A673 (cell line): ENCODE results near the gene XIAP. TPM values are rescaled to one million over a fixed set of nuclear protein-coding genes. Genes with fewer than 3 reads are reported as not detected.
A peak's percentile ranks its signal among the peaks of the same experiment; 100 is the strongest.

ENCODE experiments used
- BruUV-seq: library from RNA; stranded (reverse); fragments of 400-500 nt; replicated peaks from 2 replicates; lab custom pipeline; 2021; lab: Mats Ljungman, UMichigan
- CTCF ChIA-PET: fragments of 300-600 bp; sonication (Branson Sonifier 250); formaldehyde crosslinking; loops from one replicate; lab custom pipeline; 2022; ENCODE audit warnings: antibody characterized with exemption; lab: Charles Lee
- POLR2A ChIA-PET: fragments of 300-600 bp; sonication (Branson Sonifier 250); formaldehyde crosslinking; loops from one replicate; lab custom pipeline; 2022; ENCODE audit warnings: antibody characterized with exemption; ENCODE audit not compliant: low non-redundant PET; lab: Charles Lee
- DNase-seq: peaks from one replicate; pipeline ENCODE4 v3.0.0-alpha.2; 2015; ENCODE audit warnings: low spot score
- H3K27ac ChIP-seq: fragments of 200-600 bp; sonication (generic); 2 replicates; pipeline ENCODE4 v1.5.1; 2016; ENCODE audit warnings: mixed run types, low read depth, mild to moderate bottlenecking, mixed read lengths, antibody characterized with exemption, low read length; ENCODE audit not compliant: poor library complexity, severe bottlenecking
- H3K27me3 ChIP-seq: fragments of 200-600 bp; sonication (generic); replicated peaks from 2 replicates; pipeline ENCODE4 v1.6.1; 2017; ENCODE audit warnings: mixed run types, low read depth, mild to moderate bottlenecking, mixed read lengths, antibody characterized with exemption, low read length; ENCODE audit not compliant: insufficient read depth, poor library complexity
- H3K36me3 ChIP-seq: fragments of 200-600 bp; sonication (generic); 2 replicates; pipeline ENCODE4 v1.6.1; 2016; ENCODE audit warnings: mixed run types, mild to moderate bottlenecking, mixed read lengths, antibody characterized with exemption, low read length; ENCODE audit not compliant: insufficient read depth, poor library complexity, severe bottlenecking
- H3K4me1 ChIP-seq: fragments of 200-600 bp; sonication (generic); 2 replicates; pipeline ENCODE4 v1.6.1; 2017; ENCODE audit warnings: mixed run types, mild to moderate bottlenecking, mixed read lengths, antibody characterized with exemption, low read length; ENCODE audit not compliant: insufficient read depth, poor library complexity, severe bottlenecking
- H3K4me3 ChIP-seq: fragments of 200-600 bp; sonication (generic); 2 replicates; pipeline ENCODE4 v1.5.1; 2016; ENCODE audit warnings: low read depth, mixed run types, mild to moderate bottlenecking, mixed read lengths, low read length; ENCODE audit not compliant: poor library complexity, severe bottlenecking
- H3K9me3 ChIP-seq: fragments of 200-600 bp; sonication (generic); 2 replicates; pipeline ENCODE4 v1.6.1; 2016; ENCODE audit warnings: mixed run types, low read depth, mild to moderate bottlenecking, mixed read lengths, antibody characterized with exemption, low read length; ENCODE audit not compliant: poor library complexity, severe bottlenecking
- EZH2 ChIP-seq: fragments of 200-600 bp; sonication (generic); IDR thresholded peaks from 2 replicates; pipeline ENCODE4 v1.6.1; 2017; ENCODE audit warnings: borderline replicate concordance, low read depth, mild to moderate bottlenecking, mixed read lengths, antibody characterized with exemption, low read length; ENCODE audit not compliant: poor library complexity, severe bottlenecking
- intact Hi-C: fragments of 100-400 bp; cut with micrococcal nuclease; formaldehyde crosslinking; loops from one replicate; pipeline ENCODE4 v1.10.0; 2022; ENCODE audit not compliant: unreplicated experiment
- total RNA-seq: library from RNA; stranded (reverse); gene quantifications from 2 replicates; pipeline ENCODE4 v1.2.3, GENCODE V29; 2021
- TF ChIP-seq, protein P1 (sequence below): fragments of 300-800, 200-600 bp; sonication (generic); conservative IDR thresholded peaks from 2 replicates; pipeline ENCODE4 v1.5.1; 2017; ENCODE audit warnings: low read depth, mild to moderate bottlenecking, antibody characterized with exemption, low read length, moderate library complexity, mixed read lengths

Gene XIAP
- total RNA-seq, 1 experiment from 2014 or later, result 37.7 TPM

DNA sequence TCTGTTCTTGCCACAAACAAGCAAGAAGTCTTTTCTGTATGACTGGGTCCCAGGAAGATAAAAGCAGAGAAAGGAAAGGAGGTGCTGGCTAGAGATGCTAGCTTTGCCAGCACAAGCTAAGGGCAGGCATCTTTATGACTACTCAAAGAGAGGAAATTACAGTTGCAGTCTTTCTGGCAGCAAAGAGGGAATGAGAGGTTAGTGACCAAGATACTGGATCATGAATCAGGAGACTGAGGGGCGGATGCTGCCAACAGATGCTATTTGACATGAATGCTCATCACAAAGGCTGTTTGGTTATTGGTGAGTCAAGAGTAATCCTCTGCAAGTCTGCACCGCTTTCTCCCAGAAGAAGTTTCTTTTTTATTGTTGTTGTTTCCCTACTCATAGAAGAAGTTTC is 5.5 kb upstream of the XIAP start:
- ChIA-PET CTCF (no interaction called here), POLR2A (no interaction called here)
- Histone ChIP-seq H3K4me3 (no peak overlapping the region), H3K9me3 (no peaks in the 10 kb centered on the region), H3K27me3 (no peaks in the 10 kb centered on the region), H3K27ac (no peak overlapping the region), H3K4me1 (no peaks in the 10 kb centered on the region), H3K36me3 (no peaks in the 10 kb centered on the region)
- no peak for TF ChIP-seq EZH2
- TF ChIP-seq, protein P1, sequence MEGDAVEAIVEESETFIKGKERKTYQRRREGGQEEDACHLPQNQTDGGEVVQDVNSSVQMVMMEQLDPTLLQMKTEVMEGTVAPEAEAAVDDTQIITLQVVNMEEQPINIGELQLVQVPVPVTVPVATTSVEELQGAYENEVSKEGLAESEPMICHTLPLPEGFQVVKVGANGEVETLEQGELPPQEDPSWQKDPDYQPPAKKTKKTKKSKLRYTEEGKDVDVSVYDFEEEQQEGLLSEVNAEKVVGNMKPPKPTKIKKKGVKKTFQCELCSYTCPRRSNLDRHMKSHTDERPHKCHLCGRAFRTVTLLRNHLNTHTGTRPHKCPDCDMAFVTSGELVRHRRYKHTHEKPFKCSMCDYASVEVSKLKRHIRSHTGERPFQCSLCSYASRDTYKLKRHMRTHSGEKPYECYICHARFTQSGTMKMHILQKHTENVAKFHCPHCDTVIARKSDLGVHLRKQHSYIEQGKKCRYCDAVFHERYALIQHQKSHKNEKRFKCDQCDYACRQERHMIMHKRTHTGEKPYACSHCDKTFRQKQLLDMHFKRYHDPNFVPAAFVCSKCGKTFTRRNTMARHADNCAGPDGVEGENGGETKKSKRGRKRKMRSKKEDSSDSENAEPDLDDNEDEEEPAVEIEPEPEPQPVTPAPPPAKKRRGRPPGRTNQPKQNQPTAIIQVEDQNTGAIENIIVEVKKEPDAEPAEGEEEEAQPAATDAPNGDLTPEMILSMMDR, result no peak
- intact Hi-C loops, result no loop called here
- DNase-seq, result no peak
- BruUV-seq, result no TSS peak

DNA sequence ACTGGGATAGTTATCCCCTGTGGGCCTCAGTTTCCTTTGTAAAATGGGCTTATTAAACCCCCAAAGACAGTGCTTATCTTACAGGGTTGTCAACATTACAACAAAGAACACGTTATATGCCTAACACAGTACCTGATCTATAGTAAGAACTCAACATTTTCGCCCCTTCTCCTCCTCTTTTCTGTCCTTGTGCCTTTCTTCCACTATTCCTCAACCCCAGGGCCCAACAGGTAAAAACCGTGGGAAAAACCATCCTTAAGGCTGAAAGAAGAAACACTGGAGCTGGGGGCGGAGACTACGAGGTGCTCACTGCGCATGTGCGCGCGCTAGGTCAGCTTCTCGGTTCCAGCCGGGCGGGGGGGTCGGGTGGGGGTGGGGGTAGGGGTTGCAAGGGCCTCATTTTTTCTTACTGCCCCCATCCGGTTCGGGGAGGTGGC is 426 bp upstream of the XIAP start:
- TF ChIP-seq, protein P1, result no peak
- no peak for TF ChIP-seq EZH2
- H3K4me3 ChIP-seq, result peak overlapping the region; percentile 76
- H3K9me3 ChIP-seq, result no peaks in the 10 kb centered on the region
- peak; percentile 73 for DNase-seq
- intact Hi-C loops, result no loop called here
- no peaks in the 10 kb centered on the region for H3K27me3 ChIP-seq
- ChIA-PET CTCF (interaction anchor here (0.8 kb wide), 1 partner anchor 82 kb away, joined by 5 read pairs; no protein-coding TSS in a partner anchor), POLR2A (interaction anchor here (0.5 kb wide), 1 partner anchor 83 kb away, joined by 4 read pairs; no protein-coding TSS in a partner anchor)
- H3K36me3 ChIP-seq, result no peaks in the 10 kb centered on the region
- no TSS peak for BruUV-seq
- no peaks in the 10 kb centered on the region for H3K4me1 ChIP-seq
- H3K27ac ChIP-seq, result peak overlapping the region; percentile 93

DNA sequence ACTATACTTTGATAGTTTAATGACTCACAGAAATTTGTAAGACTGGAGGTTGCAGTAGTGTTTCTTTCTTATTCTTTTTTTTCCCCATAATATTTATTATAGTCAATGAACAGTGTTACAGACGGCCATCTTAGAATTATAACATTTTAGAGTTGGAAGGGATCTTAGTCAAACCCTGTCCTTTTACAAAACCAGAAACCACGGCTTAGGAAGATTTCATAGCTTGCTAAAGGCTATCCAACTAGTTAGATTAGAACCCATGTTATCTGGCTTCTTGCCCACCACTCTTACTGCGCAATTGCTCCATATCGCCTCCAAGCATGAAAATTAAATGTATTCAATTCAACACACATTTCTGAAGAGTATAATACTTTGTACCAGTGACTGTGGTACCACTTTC is 1.1 kb downstream of the XIAP start:
- Histone ChIP-seq H3K27ac (peak overlapping the region; percentile 93), H3K36me3 (no peaks in the 10 kb centered on the region), H3K27me3 (no peaks in the 10 kb centered on the region), H3K4me1 (no peaks in the 10 kb centered on the region), H3K4me3 (peak overlapping the region; percentile 76), H3K9me3 (no peaks in the 10 kb centered on the region)
- no peak for TF ChIP-seq EZH2
- TF ChIP-seq, protein P1, result no peak
- DNase-seq, result peak; percentile 40
- intact Hi-C loops, result no loop called here
- CTCF ChIA-PET, result no interaction called here
- POLR2A ChIA-PET, result no interaction called here
- no TSS peak for BruUV-seq
